HepG2 (cell line): Measurements from ENCODE around the gene CDT1. TPM values are rescaled to one million over a fixed set of nuclear protein-coding genes. Genes with fewer than 3 reads are reported as not detected.

Experiments
- ARID2 ChIP-seq: sonication (generic); formaldehyde crosslinking; IDR thresholded peaks from 2 replicates; pipeline ENCODE4 v1.8.1; 2022; ENCODE audit warnings: mild to moderate bottlenecking, missing genetic modification reagents, borderline replicate concordance
- CEBPB ChIP-seq: IDR thresholded peaks from 2 replicates; pipeline ENCODE4 v1.6.1; 2011; ENCODE audit warnings: low read depth, low read length, improper control_type of control experiment, borderline replicate concordance
- DZIP1 ChIP-seq: sonication (generic); formaldehyde crosslinking; IDR thresholded peaks from 2 replicates; pipeline ENCODE4 v1.5.0; 2020; ENCODE audit warnings: mild to moderate bottlenecking, missing genetic modification reagents
- FOXC1 ChIP-seq: sonication (generic); formaldehyde crosslinking; IDR thresholded peaks from 2 replicates; pipeline ENCODE4 v1.8.0; 2022; ENCODE audit warnings: mild to moderate bottlenecking, missing genetic modification reagents, borderline replicate concordance
- HIVEP1 ChIP-seq: sonication (generic); formaldehyde crosslinking; IDR thresholded peaks from 2 replicates; pipeline ENCODE4 v1.4.0; 2020; ENCODE audit warnings: mild to moderate bottlenecking, missing genetic modification reagents
- HOXD1 ChIP-seq: sonication (generic); formaldehyde crosslinking; IDR thresholded peaks from 2 replicates; pipeline ENCODE4 v1.5.0; 2020; ENCODE audit warnings: missing genetic modification reagents
- JARID2 ChIP-seq: sonication (generic); formaldehyde crosslinking; IDR thresholded peaks from 2 replicates; pipeline ENCODE4 v1.8.1; 2023; ENCODE audit warnings: missing genetic modification reagents, inconsistent platforms; ENCODE audit not compliant: insufficient replicate concordance
- KDM2A ChIP-seq: sonication (generic); formaldehyde crosslinking; IDR thresholded peaks from 2 replicates; pipeline ENCODE4 v1.4.0; 2020; ENCODE audit warnings: low read depth, missing genetic modification reagents, borderline replicate concordance
- MLXIP ChIP-seq: sonication (generic); formaldehyde crosslinking; IDR thresholded peaks from 2 replicates; pipeline ENCODE4 v1.9.0; 2021; ENCODE audit warnings: missing genetic modification reagents, borderline replicate concordance
- RCOR2 ChIP-seq: IDR thresholded peaks from 2 replicates; pipeline ENCODE4 v1.6.1; 2016; ENCODE audit warnings: missing biosample characterization, missing genetic modification reagents
- ZNF24 ChIP-seq: fragments of 450-650 bp; IDR thresholded peaks from 2 replicates; pipeline ENCODE4 v1.6.1; 2017; ENCODE audit warnings: antibody characterized with exemption, mild to moderate bottlenecking
- ZNF639 ChIP-seq: conservative IDR thresholded peaks from 2 replicates; pipeline ENCODE4 v1.6.1; 2018; ENCODE audit warnings: missing genetic modification reagents
- ZNF652 ChIP-seq: IDR thresholded peaks from 2 replicates; pipeline ENCODE4 v1.6.1; 2016; ENCODE audit warnings: low read depth, borderline replicate concordance
- ZNF749 ChIP-seq: sonication (generic); formaldehyde crosslinking; IDR thresholded peaks from 2 replicates; pipeline ENCODE4 v1.8.0; 2022; ENCODE audit warnings: mild to moderate bottlenecking, missing genetic modification reagents, moderate library complexity, borderline replicate concordance
- ZNF891 ChIP-seq: sonication (generic); formaldehyde crosslinking; IDR thresholded peaks from 2 replicates; pipeline ENCODE4 v1.5.0; 2020; ENCODE audit warnings: mild to moderate bottlenecking, missing genetic modification reagents
- polyA plus RNA-seq, 8 experiments: library from polyadenylated mRNA; depleted of rRNA in 3 of 8; stranded (reverse) in 7 of 8; unstranded in 1 of 8; fragments of >200 nt; fragmentation: Illumina TruSeq in 4 of 8; extraction: Trizol in 4 of 8; gene quantifications; 2 replicates each; pipeline versions ENCODE4 v1.2.1 to v1.2.3, GENCODE V29; 2011 to 2016; ENCODE audit warnings: low read depth in 4 of 8, missing spikeins in 1 of 8, mixed read lengths in 1 of 8; ENCODE audit not compliant: insufficient read depth in 1 of 8
- total RNA-seq, 5 experiments: library from RNA; depleted of rRNA; stranded (reverse); fragments of >200 nt; fragmentation: Illumina TruSeq; extraction: Trizol; gene quantifications; 2 replicates each; pipeline ENCODE4 v1.2.3, GENCODE V29; 2016; ENCODE audit warnings: low read depth in 1 of 5
- TF ChIP-seq, protein P1 (sequence below): sonication (generic); formaldehyde crosslinking; IDR thresholded peaks from 2 replicates; pipeline ENCODE4 v1.4.0; 2020; ENCODE audit warnings: missing genetic modification reagents, low read depth, mild to moderate bottlenecking, borderline replicate concordance
- TF ChIP-seq, protein P2 (sequence below): sonication (generic); formaldehyde crosslinking; IDR thresholded peaks from 2 replicates; pipeline ENCODE4 v1.8.0; 2022; ENCODE audit warnings: missing genetic modification reagents, mild to moderate bottlenecking, inconsistent platforms, borderline replicate concordance
- TF ChIP-seq, protein P3 (sequence below): sonication (generic); formaldehyde crosslinking; IDR thresholded peaks from 2 replicates; pipeline ENCODE4 v1.8.1; 2023; ENCODE audit warnings: mild to moderate bottlenecking, moderate library complexity, missing genetic modification reagents

Gene CDT1
- total and polyA plus RNA-seq, 2 of the 13 experiments (the other 11 are each of a cell fraction or from before 2014, with no cell fraction given), result 23.1 to 23.8 TPM

DNA sequence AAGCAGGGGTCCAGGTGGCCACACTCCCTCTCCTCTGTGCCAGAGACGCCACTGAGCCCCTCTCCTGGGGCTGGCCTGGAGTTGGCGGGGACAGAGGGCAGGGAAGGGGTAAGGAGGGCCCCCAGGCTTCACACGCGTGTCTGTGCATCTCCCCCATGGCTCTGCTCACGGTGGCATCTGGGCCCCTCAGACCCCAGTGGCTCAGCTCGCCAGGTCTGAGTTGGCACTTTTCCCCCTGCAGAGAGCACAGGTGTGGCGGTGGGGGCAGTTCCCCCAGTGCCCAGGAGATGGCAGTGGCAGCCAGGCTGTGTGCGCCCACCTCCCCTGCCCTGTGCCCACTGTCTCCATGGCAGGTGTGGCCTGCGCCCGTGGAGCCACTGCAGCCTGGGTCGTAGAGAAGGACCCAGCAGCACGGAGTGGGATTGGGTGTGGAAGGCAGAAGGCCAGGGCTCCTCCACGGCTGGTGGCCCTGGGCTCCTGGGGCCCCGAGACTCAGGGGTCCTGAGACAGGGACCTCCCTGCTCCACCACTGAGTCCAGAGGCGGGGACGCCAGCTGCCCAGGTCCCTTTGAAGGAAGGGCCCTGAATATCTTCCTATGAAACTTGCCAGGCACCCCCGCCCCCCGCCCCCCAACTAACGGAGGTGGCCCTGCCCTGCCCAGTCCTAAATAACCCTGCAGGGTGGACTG lies 12.5 kb downstream of the CDT1 start (continued):
- TF ChIP-seq JARID2 (peak; percentile 56), HOXD1 (CRISPR knock-in tag) (no peak), DZIP1 (CRISPR knock-in tag) (0 out of 2 replicates have a peak, but pooled peaks have one; percentile 22), ZNF639 (CRISPR knock-in tag) (no peak), FOXC1 (CRISPR knock-in tag) (no peak), KDM2A (CRISPR knock-in tag) (peak; percentile 56; the same call in 1 of the 2 replicates), MLXIP (CRISPR knock-in tag) (no peak), CEBPB (no peak), ZNF749 (no peak), ZNF24 (no peak), HIVEP1 (CRISPR knock-in tag) (0 out of 2 replicates have a peak, but pooled peaks have one; percentile 29), ZNF652 (CRISPR knock-in tag) (no peak), ARID2 (CRISPR knock-in tag) (no peak), RCOR2 (no peak), ZNF891 (peak; percentile 74; the same call in 1 of the 2 replicates)
- TF ChIP-seq, protein P1, sequence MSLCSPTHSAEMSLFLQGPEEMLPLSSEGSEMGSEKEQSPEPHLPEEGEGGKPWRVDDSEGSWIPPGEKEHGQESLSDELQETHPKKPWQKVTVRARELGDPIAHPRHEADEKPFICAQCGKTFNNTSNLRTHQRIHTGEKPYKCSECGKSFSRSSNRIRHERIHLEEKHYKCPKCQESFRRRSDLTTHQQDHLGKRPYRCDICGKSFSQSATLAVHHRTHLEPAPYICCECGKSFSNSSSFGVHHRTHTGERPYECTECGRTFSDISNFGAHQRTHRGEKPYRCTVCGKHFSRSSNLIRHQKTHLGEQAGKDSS, result no peak
- TF ChIP-seq, protein P2, sequence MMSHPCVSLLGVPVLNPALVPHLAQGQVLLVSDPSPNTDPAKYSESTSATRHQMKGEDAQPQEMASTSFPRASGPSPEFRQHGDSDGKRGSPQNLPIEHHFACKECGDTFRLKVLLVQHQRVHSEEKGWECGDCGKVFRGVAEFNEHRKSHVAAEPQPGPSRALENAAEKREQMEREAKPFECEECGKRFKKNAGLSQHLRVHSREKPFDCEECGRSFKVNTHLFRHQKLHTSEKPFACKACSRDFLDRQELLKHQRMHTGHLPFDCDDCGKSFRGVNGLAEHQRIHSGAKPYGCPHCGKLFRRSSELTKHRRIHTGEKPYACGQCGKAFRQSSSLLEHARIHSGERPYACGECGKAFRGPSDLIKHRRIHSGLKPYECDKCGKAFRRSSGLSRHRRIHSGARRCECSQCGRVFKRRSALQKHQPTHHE (CRISPR knock-in tag), result no peak
- TF ChIP-seq, protein P3, sequence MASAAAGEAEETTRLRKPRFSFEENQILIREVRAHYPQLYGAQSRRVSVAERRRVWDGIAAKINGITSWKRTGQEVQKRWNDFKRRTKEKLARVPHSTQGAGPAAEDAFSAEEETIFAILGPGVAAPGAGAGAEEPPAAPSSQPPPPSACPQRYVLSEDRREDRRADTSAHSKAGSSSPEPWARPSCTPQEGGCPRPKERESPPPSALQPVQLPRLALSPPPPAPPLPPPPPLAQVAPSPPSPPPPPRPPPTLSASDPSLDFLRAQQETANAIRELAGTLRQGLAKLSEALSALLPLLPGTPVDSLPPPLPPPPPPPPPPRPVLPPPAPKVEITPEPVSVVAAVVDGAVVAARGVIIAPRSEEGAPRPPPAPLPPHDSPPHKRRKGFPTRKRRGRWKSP (CRISPR knock-in tag), result no peak
